HepG2 (cell line): ENCODE data around the gene ATP6V1C2. TPM values are rescaled to one million over a fixed set of nuclear protein-coding genes. Genes with fewer than 3 reads are reported as not detected.

Source experiments
- ATAC-seq: fragments of 200-7000 bp; cut with Tn5 transposase; 3 replicates; pipeline ENCODE4 v1.9.1; 2020; ENCODE audit warnings: mild to moderate bottlenecking, moderate library complexity
- BruUV-seq: library from RNA; stranded (reverse); fragments of 400-500 nt; replicated peaks from 2 replicates; lab custom pipeline; 2021; lab: Mats Ljungman, UMichigan
- CTCF ChIA-PET: fragments of 300-600 bp; formaldehyde crosslinking; extraction: SDS; loops from one replicate; lab custom pipeline; 2021; ENCODE audit warnings: low total read pairs, inconsistent platforms, low intra/inter-chr PET ratio; lab: Yijun Ruan, JAX
- POLR2A ChIA-PET: fragments of 350-600 bp; sonication (Branson Sonifier 250); formaldehyde crosslinking; loops from one replicate; lab custom pipeline; 2020; ENCODE audit warnings: antibody characterized with exemption, inconsistent platforms; lab: Yijun Ruan, JAX
- DNase-seq: peaks from one replicate; pipeline ENCODE4 v3.0.0-alpha.2; 2015; ENCODE audit warnings: low spot score
- FAIRE-seq: peaks from 3 replicates; lab custom pipeline; 2011; peaks lifted over from hg19 to GRCh38; lab: Jason Lieb, UNC
- H2AFZ ChIP-seq: one replicate; pipeline ENCODE4 v1.6.1; 2011; ENCODE audit warnings: low read length, inconsistent platforms
- H3K27ac ChIP-seq: fragments of 300-600 bp; 3 replicates; pipeline ENCODE4 v1.8.0; 2011; ENCODE audit warnings: mixed run types, mild to moderate bottlenecking, mixed read lengths, low read length, inconsistent platforms; ENCODE audit not compliant: insufficient read depth; ENCODE audit errors: extremely low read length
- H3K27me3 ChIP-seq, 2 experiments: fragments of 200-600 bp in 1 of 2; 2 replicates in 1 of 2; 3 replicates in 1 of 2; pipeline versions ENCODE4 v1.6.0 to v1.8.0; 2011; ENCODE audit warnings: low read length in 2 of 2, mild to moderate bottlenecking in 2 of 2, moderate library complexity in 2 of 2, inconsistent platforms in 1 of 2; ENCODE audit not compliant: insufficient read depth in 2 of 2, control insufficient read depth in 1 of 2
- H3K36me3 ChIP-seq, 2 experiments: fragments of 200-600 bp in 1 of 2; replicated peaks in 1 of 2; 2 replicates in 1 of 2; 3 replicates in 1 of 2; pipeline versions ENCODE4 v1.5.1 to v1.8.0; 2011; ENCODE audit warnings: low read length in 2 of 2, inconsistent platforms in 1 of 2; ENCODE audit not compliant: insufficient read depth in 2 of 2, control insufficient read depth in 1 of 2
- H3K4me1 ChIP-seq: 2 replicates; pipeline ENCODE4 v1.5.1; 2012; ENCODE audit warnings: low read length, inconsistent platforms; ENCODE audit not compliant: insufficient read depth
- H3K4me2 ChIP-seq: 2 replicates; pipeline ENCODE4 v1.6.0; 2011; ENCODE audit warnings: low read depth, low read length, inconsistent platforms
- H3K4me3 ChIP-seq, 3 experiments: fragments of 200-600 bp in 1 of 3; sonication (generic), shearing (Covaris generic) in 1 of 3; replicated peaks in 1 of 3; 2 replicates each; pipeline ENCODE4 v1.5.1; 2011 to 2016; ENCODE audit warnings: low read length in 3 of 3, inconsistent platforms in 2 of 3, low read depth in 2 of 3, mild to moderate bottlenecking in 2 of 3, control low read depth in 1 of 3, mixed read lengths in 1 of 3; ENCODE audit not compliant: insufficient read depth in 1 of 3
- H3K79me2 ChIP-seq: one replicate; pipeline ENCODE4 v1.6.1; 2011; ENCODE audit warnings: low read length, inconsistent platforms; ENCODE audit not compliant: insufficient read depth
- H3K9ac ChIP-seq: 2 replicates; pipeline ENCODE4 v1.6.0; 2011; ENCODE audit warnings: mild to moderate bottlenecking, low read depth, low read length, inconsistent platforms; ENCODE audit not compliant: insufficient read depth
- H3K9me3 ChIP-seq: 2 replicates; pipeline ENCODE4 v1.5.1; 2012; ENCODE audit warnings: mild to moderate bottlenecking, low read length
- H4K20me1 ChIP-seq: 2 replicates; pipeline ENCODE4 v1.6.0; 2011; ENCODE audit warnings: inconsistent platforms, mild to moderate bottlenecking, low read length, moderate library complexity; ENCODE audit not compliant: insufficient read depth
- BRCA1 ChIP-seq: sonication (generic); formaldehyde crosslinking; IDR thresholded peaks from 2 replicates; pipeline ENCODE4 v1.4.0; 2020; ENCODE audit warnings: missing genetic modification reagents
- JDP2 ChIP-seq: sonication (generic); formaldehyde crosslinking; IDR thresholded peaks from 2 replicates; pipeline ENCODE4 v1.8.1; 2022; ENCODE audit warnings: missing genetic modification reagents, borderline replicate concordance
- POLR2G ChIP-seq: fragments of 200-400 bp; formaldehyde crosslinking; IDR thresholded peaks from 2 replicates; pipeline ENCODE4 v1.6.1; 2018; ENCODE audit warnings: mild to moderate bottlenecking, low read depth, low read length, moderate library complexity
- PPARG ChIP-seq: conservative IDR thresholded peaks from 2 replicates; pipeline ENCODE4 v1.6.1; 2016; ENCODE audit warnings: missing biosample characterization, missing genetic modification reagents
- RFX3 ChIP-seq: IDR thresholded peaks from 2 replicates; pipeline ENCODE4 v1.6.1; 2016; ENCODE audit warnings: missing biosample characterization, missing genetic modification reagents
- SPEN ChIP-seq: sonication (generic); formaldehyde crosslinking; IDR thresholded peaks from 2 replicates; pipeline ENCODE4 v1.5.1; 2020; ENCODE audit warnings: low read depth, mild to moderate bottlenecking, missing genetic modification reagents
- TGIF2 ChIP-seq: IDR thresholded peaks from 2 replicates; pipeline ENCODE4 v1.6.1; 2016; ENCODE audit warnings: control low read depth, missing compliant biosample characterization
- ZNF17 ChIP-seq: sonication (generic); formaldehyde crosslinking; IDR thresholded peaks from 2 replicates; pipeline ENCODE4 v1.5.0; 2020; ENCODE audit warnings: mild to moderate bottlenecking, missing genetic modification reagents
- ZNF292 ChIP-seq: sonication (generic); formaldehyde crosslinking; IDR thresholded peaks from 2 replicates; pipeline ENCODE4 v1.8.1; 2022; ENCODE audit warnings: mild to moderate bottlenecking, low read depth, missing genetic modification reagents, borderline replicate concordance
- ZNF501 ChIP-seq: sonication (generic); formaldehyde crosslinking; IDR thresholded peaks from 2 replicates; pipeline ENCODE4 v1.5.1; 2020; ENCODE audit warnings: mild to moderate bottlenecking, moderate library complexity, missing genetic modification reagents
- ZNF530 ChIP-seq: sonication (generic); formaldehyde crosslinking; IDR thresholded peaks from 2 replicates; pipeline ENCODE4 v1.5.0; 2020; ENCODE audit warnings: low read depth, mild to moderate bottlenecking, missing genetic modification reagents
- WGBS: methylation state at CpG from one replicate; pipeline ENCODE4 v1.1.6; 2017; ENCODE audit warnings: low lambda C conversion rate; 5-methylcytosine and 5-hydroxymethylcytosine counted together
- in situ Hi-C: cut with HindIII; loops from 2 replicates; pipeline ENCODE4 v1.10.0; 2017; ENCODE audit warnings: low pct_unique_long_range_greater_than_20kb; ENCODE audit not compliant: extremely low pct_ligation_motif_present
- intact Hi-C: fragments of 100-400 bp; cut with micrococcal nuclease; formaldehyde crosslinking; loops from one replicate; pipeline ENCODE4 v1.10.0; 2022; ENCODE audit not compliant: unreplicated experiment
- polyA plus RNA-seq, 8 experiments: library from polyadenylated mRNA; depleted of rRNA in 3 of 8; stranded (reverse) in 7 of 8; unstranded in 1 of 8; fragments of >200 nt; fragmentation: Illumina TruSeq in 4 of 8; extraction: Trizol in 4 of 8; gene quantifications; 2 replicates each; pipeline versions ENCODE4 v1.2.1 to v1.2.3, GENCODE V29; 2011 to 2016; ENCODE audit warnings: low read depth in 4 of 8, missing spikeins in 1 of 8, mixed read lengths in 1 of 8; ENCODE audit not compliant: insufficient read depth in 1 of 8
- total RNA-seq, 5 experiments: library from RNA; depleted of rRNA; stranded (reverse); fragments of >200 nt; fragmentation: Illumina TruSeq; extraction: Trizol; gene quantifications; 2 replicates each; pipeline ENCODE4 v1.2.3, GENCODE V29; 2016; ENCODE audit warnings: low read depth in 1 of 5
- TF ChIP-seq, protein P1 (sequence below): IDR thresholded peaks from 2 replicates; pipeline ENCODE4 v1.6.1; 2016; ENCODE audit warnings: low read depth, control low read depth
- TF ChIP-seq, protein P2 (sequence below): sonication (generic); formaldehyde crosslinking; IDR thresholded peaks from 2 replicates; pipeline ENCODE4 v1.4.0; 2020; ENCODE audit warnings: missing genetic modification reagents
- TF ChIP-seq, protein P3 (sequence below): sonication (generic); formaldehyde crosslinking; IDR thresholded peaks from 2 replicates; pipeline ENCODE4 v1.8.0; 2022; ENCODE audit warnings: mild to moderate bottlenecking, missing genetic modification reagents, borderline replicate concordance
- TF ChIP-seq, protein P4 (sequence below): IDR thresholded peaks from 2 replicates; pipeline ENCODE4 v1.6.1; 2016; ENCODE audit warnings: low read depth, borderline replicate concordance

The ATP6V1C2 gene
- total and polyA plus RNA-seq, 2 of the 13 experiments (the other 11 are each of a cell fraction or from before 2014, with no cell fraction given) = 0.04 to 0.29 TPM

DNA sequence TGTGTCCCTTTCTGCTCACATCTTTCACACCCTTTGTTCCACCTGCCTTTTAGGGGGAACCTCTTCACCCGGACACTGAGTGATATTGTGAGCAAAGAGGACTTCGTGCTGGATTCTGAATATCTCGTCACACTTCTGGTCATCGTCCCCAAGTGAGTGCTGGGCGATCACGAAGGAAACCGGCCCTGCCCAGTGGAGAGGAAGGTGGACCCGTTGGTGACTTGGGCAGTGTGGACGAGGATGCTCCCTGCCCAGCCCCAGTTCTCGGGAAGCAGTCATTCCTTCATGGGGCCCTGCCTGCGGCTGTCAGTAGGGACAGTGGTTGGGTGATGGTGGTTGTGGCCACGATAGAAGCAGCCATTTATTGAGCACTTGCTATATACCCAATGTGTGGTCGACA is 50.4 kb downstream of the ATP6V1C2 start:
- TF ChIP-seq ZNF530 (CRISPR knock-in tag) (no peak), PPARG (CRISPR knock-in tag) (no peak), ZNF501 (CRISPR knock-in tag) (no peak)
- TF ChIP-seq, protein P1, sequence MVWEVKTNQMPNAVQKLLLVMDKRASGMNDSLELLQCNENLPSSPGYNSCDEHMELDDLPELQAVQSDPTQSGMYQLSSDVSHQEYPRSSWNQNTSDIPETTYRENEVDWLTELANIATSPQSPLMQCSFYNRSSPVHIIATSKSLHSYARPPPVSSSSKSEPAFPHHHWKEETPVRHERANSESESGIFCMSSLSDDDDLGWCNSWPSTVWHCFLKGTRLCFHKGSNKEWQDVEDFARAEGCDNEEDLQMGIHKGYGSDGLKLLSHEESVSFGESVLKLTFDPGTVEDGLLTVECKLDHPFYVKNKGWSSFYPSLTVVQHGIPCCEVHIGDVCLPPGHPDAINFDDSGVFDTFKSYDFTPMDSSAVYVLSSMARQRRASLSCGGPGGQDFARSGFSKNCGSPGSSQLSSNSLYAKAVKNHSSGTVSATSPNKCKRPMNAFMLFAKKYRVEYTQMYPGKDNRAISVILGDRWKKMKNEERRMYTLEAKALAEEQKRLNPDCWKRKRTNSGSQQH (CRISPR knock-in tag) = no peak
- ATAC-seq (no peak), DNase-seq (no peak), FAIRE-seq (no peak)
- Histone ChIP-seq H3K9ac (no peak overlapping the region), H3K4me1 (no peaks in the 10 kb centered on the region), H3K9me3 (no peaks in the 10 kb centered on the region), H3K27me3 (peaks cover 5 to 35% of the 10 kb centered on the region in 2 experiments; a peak in 2 of 5 replicates), H2AFZ (no peak overlapping the region), H4K20me1 (no peaks in the 10 kb centered on the region; the same call in 1 of the 2 replicates), H3K36me3 (no peaks in the 10 kb centered on the region), H3K4me2 (no peak overlapping the region), H3K27ac (no peak overlapping the region), H3K4me3 (no peak overlapping the region), H3K79me2 (no peaks in the 10 kb centered on the region)
- ChIA-PET POLR2A (no interaction called here), CTCF (no interaction called here)
- 52% methylated on average over 13 of the region's 13 CpGs for WGBS
- BruUV-seq = no TSS peak
- intact Hi-C loops = no loop called here
- in situ Hi-C loops = no loop called here

DNA sequence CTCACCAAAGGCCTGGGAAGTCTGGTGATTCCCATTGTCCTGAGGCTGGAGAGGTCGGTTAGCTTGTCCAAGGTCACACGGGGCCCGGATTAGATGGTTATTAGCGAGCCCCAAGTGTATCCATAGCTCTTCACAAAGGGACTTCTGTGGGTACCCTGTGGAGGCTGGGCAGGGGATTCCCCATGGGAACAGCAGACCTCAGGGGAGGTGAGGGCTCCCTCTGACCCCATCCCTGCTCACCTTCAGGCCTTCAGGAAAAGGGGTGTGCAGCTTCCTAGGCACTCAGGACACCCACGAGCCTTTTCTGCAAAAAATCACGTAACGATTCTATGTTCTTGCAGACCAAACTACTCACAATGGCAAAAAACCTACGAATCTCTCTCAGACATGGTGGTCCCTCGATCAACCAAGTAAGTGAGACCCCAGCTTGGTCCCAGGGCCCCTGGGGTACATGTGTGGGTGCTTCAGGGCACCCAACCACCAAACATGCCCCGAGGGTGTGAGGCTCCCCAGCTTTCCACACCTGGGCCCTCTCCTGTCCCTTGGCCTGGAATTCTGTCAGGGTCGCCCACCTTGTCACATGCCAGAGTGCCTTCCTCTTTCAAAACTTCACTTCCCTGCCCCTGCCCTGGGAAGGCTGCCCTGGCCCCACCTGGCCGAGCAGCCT is 50.9 kb downstream of the ATP6V1C2 start:
- ChIA-PET CTCF (no interaction called here), POLR2A (no interaction called here)
- 35% methylated on average over 12 of the region's 12 CpGs for WGBS
- no peak overlapping the region for H3K4me2 ChIP-seq
- no peaks in the 10 kb centered on the region for H3K36me3 ChIP-seq
- no peak overlapping the region for H3K9ac ChIP-seq
- no peak overlapping the region for H3K4me3 ChIP-seq
- no TSS peak for BruUV-seq
- DNase-seq (no peak), FAIRE-seq (no peak), ATAC-seq (no peak)
- H3K27me3 ChIP-seq = peaks cover 5 to 35% of the 10 kb centered on the region in 2 experiments; a peak in 2 of 5 replicates
- no peaks in the 10 kb centered on the region for H3K79me2 ChIP-seq
- no peak overlapping the region for H2AFZ ChIP-seq
- H3K9me3 ChIP-seq = no peaks in the 10 kb centered on the region
- in situ Hi-C loops = no loop called here
- H3K4me1 ChIP-seq = no peaks in the 10 kb centered on the region
- intact Hi-C loops = no loop called here
- H3K27ac ChIP-seq = no peak overlapping the region
- no peaks in the 10 kb centered on the region; the same call in 1 of the 2 replicates for H4K20me1 ChIP-seq
- TF ChIP-seq ZNF292 (CRISPR knock-in tag) = no peak
- TF ChIP-seq, protein P2, sequence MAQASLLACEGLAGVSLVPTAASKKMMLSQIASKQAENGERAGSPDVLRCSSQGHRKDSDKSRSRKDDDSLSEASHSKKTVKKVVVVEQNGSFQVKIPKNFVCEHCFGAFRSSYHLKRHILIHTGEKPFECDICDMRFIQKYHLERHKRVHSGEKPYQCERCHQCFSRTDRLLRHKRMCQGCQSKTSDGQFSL (CRISPR knock-in tag) = no peak
- no peak for TF ChIP-seq SPEN (CRISPR knock-in tag)
- TF ChIP-seq BRCA1 (CRISPR knock-in tag) = no peak
- TF ChIP-seq POLR2G = no peak
- no peak for TF ChIP-seq RFX3 (CRISPR knock-in tag)
- TF ChIP-seq, protein P3, sequence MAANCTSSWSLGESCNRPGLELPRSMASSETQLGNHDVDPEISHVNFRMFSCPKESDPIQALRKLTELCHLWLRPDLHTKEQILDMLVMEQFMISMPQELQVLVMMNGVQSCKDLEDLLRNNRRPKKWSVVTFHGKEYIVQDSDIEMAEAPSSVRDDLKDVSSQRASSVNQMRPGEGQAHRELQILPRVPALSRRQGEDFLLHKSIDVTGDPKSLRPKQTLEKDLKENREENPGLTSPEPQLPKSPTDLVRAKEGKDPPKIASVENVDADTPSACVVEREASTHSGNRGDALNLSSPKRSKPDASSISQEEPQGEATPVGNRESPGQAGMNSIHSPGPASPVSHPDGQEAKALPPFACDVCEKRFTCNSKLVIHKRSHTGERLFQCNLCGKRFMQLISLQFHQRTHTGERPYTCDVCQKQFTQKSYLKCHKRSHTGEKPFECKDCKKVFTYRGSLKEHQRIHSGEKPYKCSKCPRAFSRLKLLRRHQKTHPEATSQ (CRISPR knock-in tag) = no peak
- no peak for TF ChIP-seq ZNF17
- TF ChIP-seq JDP2 (CRISPR knock-in tag) = no peak
- no peak for TF ChIP-seq TGIF2 (CRISPR knock-in tag)
- TF ChIP-seq, protein P4, sequence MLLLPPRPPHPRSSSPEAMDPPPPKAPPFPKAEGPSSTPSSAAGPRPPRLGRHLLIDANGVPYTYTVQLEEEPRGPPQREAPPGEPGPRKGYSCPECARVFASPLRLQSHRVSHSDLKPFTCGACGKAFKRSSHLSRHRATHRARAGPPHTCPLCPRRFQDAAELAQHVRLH (CRISPR knock-in tag) = no peak
